ENCODE data around the gene SYTL5. TPM values are rescaled to one million over a fixed set of nuclear protein-coding genes. Genes with fewer than 3 reads are reported as not detected.

Gene SYTL5
- polyA plus RNA-seq, 2 of the 4 experiments (the other 2 are of a cell fraction) = 0.79 to 1.1 TPM

GRCh38 chrX:38069991-38070390, 63.6 kb downstream of the SYTL5 start:
- Histone ChIP-seq H3K4me3 (no peak overlapping the region), H3K4me1 (no peaks in the 10 kb centered on the region), H3K9me3 (no peaks in the 10 kb centered on the region), H3K4me2 (no peak overlapping the region), H3K27ac (no peak overlapping the region)
- FAIRE-seq = no peak
- no peak for TF ChIP-seq ZC3H11A (IDR thresholded peaks at IDR 0.05)
- no peak for TF ChIP-seq CHD4 (IDR thresholded peaks at IDR 0.05; ENCODE audit: borderline replicate concordance)
- TF ChIP-seq MAFK (IDR thresholded peaks at IDR 0.05; ENCODE audit: partially characterized antibody) = peak; percentile 84
- POLR2A ChIA-PET = no interaction called here
- whole genome bisulfite sequencing (ENCODE audit: missing lambda C conversion rate) = 29% methylated on average over 1 of the region's 1 CpG
- CTCF ChIA-PET = no interaction called here
- no peak for DNase-seq (ENCODE audit: low read depth in 1 of 2, low spot score in 1 of 2)
- ATAC-seq = no peak

- POLR2A ChIA-PET = no interaction called here
- H3K4me3 ChIP-seq = no peak overlapping the region
- no peaks in the 10 kb centered on the region for H3K9me3 ChIP-seq
- FAIRE-seq = peak; percentile 7
- no peak overlapping the region for H3K4me2 ChIP-seq
- TF ChIP-seq JUNB (IDR thresholded peaks at IDR 0.05) = no peak
- no peak for TF ChIP-seq RCOR1 (IDR thresholded peaks at IDR 0.05; ENCODE audit: low read depth, low read length)
- no peak for TF ChIP-seq EHF (CRISPR knock-in tag; IDR thresholded peaks at IDR 0.05)
- TF ChIP-seq FOSL2 (IDR thresholded peaks at IDR 0.05) = no peak
- TF ChIP-seq FOSL2 (CRISPR knock-in tag; IDR thresholded peaks at IDR 0.05) = no peak
- TF ChIP-seq HEYL (CRISPR knock-in tag; IDR thresholded peaks at IDR 0.05) = no peak
- no peak for TF ChIP-seq ZNF302 (CRISPR knock-in tag; IDR thresholded peaks at IDR 0.05)
- TF ChIP-seq POLR2A (IDR thresholded peaks at IDR 0.05; ENCODE audit: low read length) = no peak
- TF ChIP-seq TP53 (CRISPR knock-in tag; IDR thresholded peaks at IDR 0.05) = no peak
- no peak for TF ChIP-seq PHF8 (IDR thresholded peaks at IDR 0.05; ENCODE audit: borderline replicate concordance, low read depth)
- TF ChIP-seq ESRRA (IDR thresholded peaks at IDR 0.05; ENCODE audit: borderline replicate concordance, low read length) = no peak
- no peak for TF ChIP-seq CTCF (IDR thresholded peaks at IDR 0.05)
- no peak for TF ChIP-seq CBX2 (IDR thresholded peaks at IDR 0.05; ENCODE audit: borderline replicate concordance, low read depth)
- TF ChIP-seq RARB (CRISPR knock-in tag; IDR thresholded peaks at IDR 0.05) = no peak
- no peak for TF ChIP-seq NFE2L2 (conservative IDR thresholded peaks at IDR 0.05; ENCODE audit: low read length)
- no peak for TF ChIP-seq CHD4 (IDR thresholded peaks at IDR 0.05; ENCODE audit: borderline replicate concordance)
- no peak for DNase-seq (ENCODE audit: low read depth in 1 of 2, low spot score in 1 of 2)
- no peaks in the 10 kb centered on the region for H3K4me1 ChIP-seq
- no peak for ATAC-seq
- CTCF ChIA-PET = no interaction called here
- no peak overlapping the region for H3K27ac ChIP-seq
These were observed 73.1 kb downstream of the SYTL5 start for GRCh38 chrX:38079463-38079862.

GRCh38 chrX:38080808-38081207, 74.5 kb downstream of the SYTL5 start:
- ATAC-seq (no peak), DNase-seq (ENCODE audit: low read depth in 1 of 2, low spot score in 1 of 2) (no peak), FAIRE-seq (no peak)
- H3K9me3 ChIP-seq = no peaks in the 10 kb centered on the region
- no peak for TF ChIP-seq HDAC2 (IDR thresholded peaks at IDR 0.05)
- CTCF ChIA-PET = no interaction called here
- no peak overlapping the region for H3K27ac ChIP-seq
- no peak overlapping the region for H3K4me2 ChIP-seq
- POLR2A ChIA-PET = no interaction called here
- 61% methylated on average over 3 of the region's 3 CpGs for WGBS (ENCODE audit: missing lambda C conversion rate)
- no peak overlapping the region for H3K4me3 ChIP-seq
- H3K4me1 ChIP-seq = no peaks in the 10 kb centered on the region

GRCh38 chrX:38081909-38082308, 75.6 kb downstream of the SYTL5 start:
- FAIRE-seq = peak; percentile 81
- DNase-seq (ENCODE audit: low read depth in 1 of 2, low spot score in 1 of 2) = no peak
- H3K9me3 ChIP-seq = no peaks in the 10 kb centered on the region
- H3K27ac ChIP-seq = no peak overlapping the region
- H3K4me1 ChIP-seq = no peaks in the 10 kb centered on the region
- ChIA-PET CTCF (interaction anchor here (1.5 kb wide), 1 partner anchor 155 kb away, joined by 3 read pairs; no protein-coding TSS in a partner anchor), POLR2A (no interaction called here)
- no peak overlapping the region for H3K4me2 ChIP-seq
- H3K4me3 ChIP-seq = no peak overlapping the region
- WGBS (ENCODE audit: missing lambda C conversion rate) = 100% methylated on average over 1 of the region's 1 CpG
- no peak for ATAC-seq
- TF ChIP-seq CBX2 (IDR thresholded peaks at IDR 0.05; ENCODE audit: borderline replicate concordance, low read depth) = no peak
- no peak for TF ChIP-seq ATOH8 (CRISPR knock-in tag; IDR thresholded peaks at IDR 0.05; ENCODE audit: low read depth)
- TF ChIP-seq SMC3 (IDR thresholded peaks at IDR 0.05) = no peak
- TF ChIP-seq REST (IDR thresholded peaks at IDR 0.05) = no peak
- no peak for TF ChIP-seq ELK1 (IDR thresholded peaks at IDR 0.05; ENCODE audit: low read depth, low read length)
- no peak for TF ChIP-seq KDM1A (IDR thresholded peaks at IDR 0.05; ENCODE audit: low read depth)
- TF ChIP-seq SREBF2 (IDR thresholded peaks at IDR 0.05) = no peak
- no peak for TF ChIP-seq FOSB (CRISPR knock-in tag; IDR thresholded peaks at IDR 0.05)
- no peak for TF ChIP-seq CHD2 (IDR thresholded peaks at IDR 0.05; ENCODE audit: low read length, partially characterized antibody)
- TF ChIP-seq HOXB5 (CRISPR knock-in tag; IDR thresholded peaks at IDR 0.05) = no peak

All from A549 (cell line).